AML-193 (cell line): ENCODE data around the gene CCDC71.

Experiments used
- DNase-seq, 2 experiments: peaks; one replicate each; lab custom pipeline; 2025; lab: John Stamatoyannopoulos, UW

The CCDC71 gene

GRCh38 chr3:49131040-49131439 lies 35.1 kb downstream of the CCDC71 start:
- DNase-seq = no peak

GRCh38 chr3:49124991-49125670 lies 41.0 kb downstream of the CCDC71 start:
- no peak for DNase-seq

GRCh38 chr3:49124203-49124602 lies 41.9 kb downstream of the CCDC71 start:
- no peak for DNase-seq

GRCh38 chr3:49123687-49124086 lies 42.4 kb downstream of the CCDC71 start:
- DNase-seq = no peak

GRCh38 chr3:49122886-49123545 lies 43.1 kb downstream of the CCDC71 start:
- DNase-seq = no peak

GRCh38 chr3:49122451-49122850 lies 43.7 kb downstream of the CCDC71 start:
- no peak for DNase-seq

- no peak for DNase-seq
Observed at GRCh38 chr3:49122022-49122421, 44.1 kb downstream of the CCDC71 start.

GRCh38 chr3:49121132-49121736 lies 44.9 kb downstream of the CCDC71 start:
- no peak for DNase-seq

GRCh38 chr3:49120438-49121131 lies 45.5 kb downstream of the CCDC71 start, which contains the start of gene USP19:
TSS of gene USP19 (minus strand) at chr3:49120823. CDS start at chr3:49119145, 1,678 bp downstream.
- peak; percentile 77 to 88 for DNase-seq

GRCh38 chr3:49120096-49120437 lies 46.1 kb downstream of the CCDC71 start:
- DNase-seq = no peak

GRCh38 chr3:49119439-49119838 lies 46.7 kb downstream of the CCDC71 start:
- no peak for DNase-seq

- no peak for DNase-seq
Observed at GRCh38 chr3:49119036-49119435, 47.1 kb downstream of the CCDC71 start.
